ENCODE measurements around the gene NECAB3.

Gene NECAB3

GRCh38 chr20:33663161-33664084 is 10.8 kb downstream of the NECAB3 start:
- peak; percentile 87 for DNase-seq

GRCh38 chr20:33662172-33662571 is 12.1 kb downstream of the NECAB3 start, which contains the start of gene C20orf144:
C20orf144 (plus strand) TSS chr20:33662327; CDS start chr20:33662346, 19 bp downstream.
- DNase-seq: no peak

- no peak for DNase-seq
Measured at GRCh38 chr20:33660685-33661058, 13.6 kb downstream of the NECAB3 start.

- no peak for DNase-seq
Measured at GRCh38 chr20:33660035-33660684, 14.1 kb downstream of the NECAB3 start.

GRCh38 chr20:33659341-33660034 is 14.7 kb downstream of the NECAB3 start:
- DNase-seq: no peak

GRCh38 chr20:33658929-33659328 is 15.3 kb downstream of the NECAB3 start:
- DNase-seq: no peak

GRCh38 chr20:33658510-33658909 is 15.7 kb downstream of the NECAB3 start:
- no peak for DNase-seq

GRCh38 chr20:33657704-33658095 is 16.5 kb downstream of the NECAB3 start:
- DNase-seq: no peak

- DNase-seq: no peak
Measured at GRCh38 chr20:33656783-33657703, 17.2 kb downstream of the NECAB3 start.

- no peak for DNase-seq
Measured at GRCh38 chr20:33656010-33656782, 18.0 kb downstream of the NECAB3 start.

GRCh38 chr20:33655164-33655563 is 19.1 kb downstream of the NECAB3 start:
- DNase-seq: no peak

GRCh38 chr20:33654680-33655161 is 19.5 kb downstream of the NECAB3 start:
- DNase-seq: no peak

GRCh38 chr20:33653900-33654596 is 20.2 kb downstream of the NECAB3 start:
- DNase-seq: no peak

- peak; percentile 68 for DNase-seq
Measured at GRCh38 chr20:33653218-33653899, 20.9 kb downstream of the NECAB3 start.

- DNase-seq: no peak
Measured at GRCh38 chr20:33651562-33652048, 22.6 kb downstream of the NECAB3 start.

GRCh38 chr20:33650753-33651561 is 23.3 kb downstream of the NECAB3 start:
- DNase-seq: no peak

- DNase-seq: no peak
Measured at GRCh38 chr20:33650111-33650752, 24.0 kb downstream of the NECAB3 start.

- DNase-seq: no peak
Measured at GRCh38 chr20:33649201-33649681, 25.0 kb downstream of the NECAB3 start.
